AML-193 (cell line): Measurements from ENCODE around the gene PCNX4.
A peak's percentile ranks its signal among the peaks of the same experiment; 100 is the strongest.
"Not testable (repeated sequence)": the region's sequence is repeated elsewhere in the genome, so short reads cannot be mapped to it uniquely, and the experiment has no call there.

Experiments used
- DNase-seq, 2 experiments: peaks; one replicate each; lab custom pipeline; 2025; lab: John Stamatoyannopoulos, UW

Gene PCNX4

GRCh38 chr14:60091550-60092525 is at the start of gene PCNX4:
Gene PCNX4 (plus strand): TSS chr14:60091923. CDS start chr14:60107639, 15,716 bp downstream.
- peak; percentile 95 to 96 for DNase-seq

- not testable (repeated sequence) for DNase-seq
Observed at GRCh38 chr14:60047976-60048375, 43.7 kb upstream of the PCNX4 start.

GRCh38 chr14:60051721-60052221 is 40.0 kb upstream of the PCNX4 start:
- no peak for DNase-seq

GRCh38 chr14:60058087-60058486 is 33.6 kb upstream of the PCNX4 start:
- DNase-seq, result no peak

- DNase-seq, result no peak
Observed at GRCh38 chr14:60061371-60061770, 30.4 kb upstream of the PCNX4 start.

GRCh38 chr14:60064491-60065072 is 27.1 kb upstream of the PCNX4 start:
- peak; percentile 66 to 68 for DNase-seq

GRCh38 chr14:60067882-60068281 is 23.8 kb upstream of the PCNX4 start:
- no peak for DNase-seq

GRCh38 chr14:60079723-60080122 is 12.0 kb upstream of the PCNX4 start:
- DNase-seq, result peak; percentile 12 to 23

- DNase-seq, result peak; percentile 52 to 64
Observed at GRCh38 chr14:60085085-60085484, 6.6 kb upstream of the PCNX4 start.

- no peak for DNase-seq
Observed at GRCh38 chr14:60085693-60086092, 6.0 kb upstream of the PCNX4 start.

- DNase-seq, result no peak
Observed at GRCh38 chr14:60087668-60088067, 4.1 kb upstream of the PCNX4 start.

- no peak for DNase-seq
Observed at GRCh38 chr14:60089221-60089620, 2.5 kb upstream of the PCNX4 start.

GRCh38 chr14:60090864-60091519 is 731 bp upstream of the PCNX4 start:
- DNase-seq, result peak; percentile 10 to 41

- peak; percentile 22 to 38 for DNase-seq
Observed at GRCh38 chr14:60092526-60092920, 800 bp downstream of the PCNX4 start.

GRCh38 chr14:60093080-60093479 is 1.4 kb downstream of the PCNX4 start:
- peak; percentile 16 to 34 for DNase-seq

- DNase-seq, result peak in 1 of 2 experiments; percentile 23
Observed at GRCh38 chr14:60093606-60094005, 1.9 kb downstream of the PCNX4 start.

GRCh38 chr14:60094306-60094897 is 2.7 kb downstream of the PCNX4 start:
- DNase-seq, result peak in 1 of 2 experiments; percentile 6

- DNase-seq, result no peak
Observed at GRCh38 chr14:60095231-60095630, 3.5 kb downstream of the PCNX4 start.

- no peak for DNase-seq
Observed at GRCh38 chr14:60095781-60096450, 4.2 kb downstream of the PCNX4 start.

- DNase-seq, result no peak
Observed at GRCh38 chr14:60097974-60098373, 6.3 kb downstream of the PCNX4 start.

- not testable (repeated sequence) for DNase-seq
Observed at GRCh38 chr14:60099855-60100254, 8.1 kb downstream of the PCNX4 start.
